Parathyroid adenoma (tissue), 2 donors: Measurements from ENCODE around the gene TRIP12.

Experiments used
- H2AFZ ChIP-seq: fragments of 300-600 bp; sonication (generic); one replicate; pipeline ENCODE4 v1.7.0; 2017; ENCODE audit warnings: antibody characterized with exemption, mild to moderate bottlenecking
- H3K27ac ChIP-seq: fragments of 300-600 bp; sonication (generic); one replicate; pipeline ENCODE4 v1.7.0; 2017
- H3K27me3 ChIP-seq: fragments of 300-600 bp; sonication (generic); one replicate; pipeline ENCODE4 v1.7.0; 2017; ENCODE audit warnings: low read length; ENCODE audit not compliant: control insufficient read depth, insufficient read depth
- H3K36me3 ChIP-seq: fragments of 300-600 bp; sonication (generic); one replicate; pipeline ENCODE4 v1.7.0; 2017; ENCODE audit warnings: low read length; ENCODE audit not compliant: control insufficient read depth, insufficient read depth
- H3K4me1 ChIP-seq: fragments of 300-600 bp; sonication (generic); one replicate; pipeline ENCODE4 v1.7.0; 2017; ENCODE audit warnings: control low read depth
- H3K4me2 ChIP-seq: fragments of 300-600 bp; sonication (generic); one replicate; pipeline ENCODE4 v1.7.0; 2017; ENCODE audit warnings: low read length
- H3K4me3 ChIP-seq: fragments of 300-600 bp; sonication (generic); one replicate; pipeline ENCODE4 v1.7.0; 2017; ENCODE audit warnings: low read depth, low read length
- H3K79me2 ChIP-seq: fragments of 300-600 bp; sonication (generic); one replicate; pipeline ENCODE4 v1.7.0; 2017; ENCODE audit warnings: control low read depth
- H3K9ac ChIP-seq: fragments of 300-600 bp; sonication (generic); one replicate; pipeline ENCODE4 v1.7.0; 2017; ENCODE audit warnings: mild to moderate bottlenecking
- H3K9me3 ChIP-seq: fragments of 300-600 bp; sonication (generic); one replicate; pipeline ENCODE4 v1.7.0; 2017; ENCODE audit warnings: low read length; ENCODE audit not compliant: control insufficient read depth
- TF ChIP-seq, protein P1 (sequence below): fragments of 300-600 bp; sonication (generic); IDR thresholded peaks from one replicate; pipeline ENCODE4 v1.7.0; 2017; ENCODE audit warnings: antibody characterized with exemption, mild to moderate bottlenecking
- donor health status: primary hyperparathyroidism.

Gene TRIP12

GRCh38 chr2:229921101-229921891, 513 bp downstream of the TRIP12 start:
- Histone ChIP-seq H3K79me2 (peaks cover 10% of the 10 kb centered on the region), H3K4me2 (peak overlapping the region; percentile 98), H3K9me3 (no peaks in the 10 kb centered on the region), H3K27me3 (no peaks in the 10 kb centered on the region), H3K4me1 (peaks cover 3% of the 10 kb centered on the region), H3K9ac (peak overlapping the region; percentile 92), H3K27ac (peak overlapping the region; percentile 98), H3K36me3 (no peaks in the 10 kb centered on the region), H3K4me3 (peak overlapping the region; percentile 92), H2AFZ (peak overlapping the region; percentile 88)
- TF ChIP-seq, protein P1, sequence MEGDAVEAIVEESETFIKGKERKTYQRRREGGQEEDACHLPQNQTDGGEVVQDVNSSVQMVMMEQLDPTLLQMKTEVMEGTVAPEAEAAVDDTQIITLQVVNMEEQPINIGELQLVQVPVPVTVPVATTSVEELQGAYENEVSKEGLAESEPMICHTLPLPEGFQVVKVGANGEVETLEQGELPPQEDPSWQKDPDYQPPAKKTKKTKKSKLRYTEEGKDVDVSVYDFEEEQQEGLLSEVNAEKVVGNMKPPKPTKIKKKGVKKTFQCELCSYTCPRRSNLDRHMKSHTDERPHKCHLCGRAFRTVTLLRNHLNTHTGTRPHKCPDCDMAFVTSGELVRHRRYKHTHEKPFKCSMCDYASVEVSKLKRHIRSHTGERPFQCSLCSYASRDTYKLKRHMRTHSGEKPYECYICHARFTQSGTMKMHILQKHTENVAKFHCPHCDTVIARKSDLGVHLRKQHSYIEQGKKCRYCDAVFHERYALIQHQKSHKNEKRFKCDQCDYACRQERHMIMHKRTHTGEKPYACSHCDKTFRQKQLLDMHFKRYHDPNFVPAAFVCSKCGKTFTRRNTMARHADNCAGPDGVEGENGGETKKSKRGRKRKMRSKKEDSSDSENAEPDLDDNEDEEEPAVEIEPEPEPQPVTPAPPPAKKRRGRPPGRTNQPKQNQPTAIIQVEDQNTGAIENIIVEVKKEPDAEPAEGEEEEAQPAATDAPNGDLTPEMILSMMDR, result no peak

DNA sequence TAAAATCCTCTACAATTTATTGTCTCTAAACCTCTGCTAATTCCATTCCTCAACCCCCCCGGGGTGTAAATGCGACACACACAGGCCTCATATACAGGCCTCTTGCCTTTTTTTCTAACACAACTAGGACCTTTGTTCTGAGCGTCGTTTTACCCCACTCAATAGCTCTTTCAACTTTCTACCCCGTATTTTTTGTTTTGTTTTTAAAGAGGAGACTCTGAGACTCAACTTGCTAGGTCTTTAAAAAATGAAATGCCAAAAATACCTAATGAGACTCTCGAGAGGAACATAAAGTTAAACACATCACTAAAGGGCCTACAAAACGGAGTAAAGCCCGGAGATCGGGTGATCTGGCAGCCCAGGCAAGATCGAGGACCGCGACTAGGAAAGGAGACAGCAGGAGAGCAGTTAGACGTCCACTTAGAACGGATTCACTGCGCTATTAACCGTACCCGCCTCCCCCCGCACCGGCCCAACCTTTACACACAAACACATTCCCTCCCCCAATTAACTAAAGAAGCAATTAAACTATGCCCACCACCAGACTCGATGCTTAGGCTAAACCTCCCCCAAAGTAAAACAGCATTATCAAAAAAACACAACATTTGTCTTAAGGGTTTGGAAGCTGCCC, 1.7 kb downstream of the TRIP12 start:
- TF ChIP-seq, protein P1, result no peak
- Histone ChIP-seq H3K4me3 (peak overlapping the region; percentile 92), H3K9me3 (no peaks in the 10 kb centered on the region), H3K79me2 (peaks cover 17% of the 10 kb centered on the region), H3K4me1 (peaks cover 3% of the 10 kb centered on the region), H3K9ac (no peak overlapping the region), H3K36me3 (no peaks in the 10 kb centered on the region), H3K27ac (peak overlapping the region; percentile 98), H3K4me2 (peak overlapping the region; percentile 80), H2AFZ (no peak overlapping the region), H3K27me3 (no peaks in the 10 kb centered on the region)

DNA sequence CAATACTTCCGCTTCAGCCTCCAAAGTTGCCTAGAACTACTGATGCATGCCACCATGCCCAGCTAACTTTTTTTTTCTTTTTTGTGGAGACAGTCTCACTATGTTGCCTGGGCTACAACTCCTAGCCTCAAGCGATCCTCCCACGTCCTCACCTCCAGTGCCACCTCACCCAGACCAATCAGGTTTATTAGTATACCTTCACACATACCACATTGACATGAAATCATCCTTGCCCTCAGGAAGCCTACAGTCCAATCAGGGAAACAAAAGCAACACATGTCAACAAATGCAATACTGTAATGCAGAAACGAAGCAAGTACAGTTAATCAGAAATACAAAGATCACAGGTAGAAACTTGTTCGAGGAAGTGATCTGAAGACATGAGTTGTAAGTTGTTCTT, 4.0 kb downstream of the TRIP12 start:
- Histone ChIP-seq H2AFZ (no peak overlapping the region), H3K36me3 (no peaks in the 10 kb centered on the region), H3K27me3 (no peaks in the 10 kb centered on the region), H3K9me3 (no peaks in the 10 kb centered on the region), H3K9ac (no peak overlapping the region), H3K4me3 (no peak overlapping the region), H3K4me1 (peaks cover 13% of the 10 kb centered on the region), H3K4me2 (no peak overlapping the region), H3K27ac (no peak overlapping the region), H3K79me2 (peaks cover 34% of the 10 kb centered on the region)
- TF ChIP-seq, protein P1, result no peak

GRCh38 chr2:229914171-229914570, 7.6 kb downstream of the TRIP12 start:
- H3K4me2 ChIP-seq, result no peak overlapping the region
- H3K9ac ChIP-seq, result no peak overlapping the region
- H3K27ac ChIP-seq, result no peak overlapping the region
- H3K4me1 ChIP-seq, result peaks cover 12% of the 10 kb centered on the region
- no peak overlapping the region for H3K4me3 ChIP-seq
- no peak overlapping the region for H2AFZ ChIP-seq
- no peaks in the 10 kb centered on the region for H3K9me3 ChIP-seq
- TF ChIP-seq, protein P1, result no peak
- peaks cover 46% of the 10 kb centered on the region for H3K79me2 ChIP-seq
- no peaks in the 10 kb centered on the region for H3K36me3 ChIP-seq
- no peaks in the 10 kb centered on the region for H3K27me3 ChIP-seq
